Motor neuron (in vitro differentiated cells): ENCODE data around the gene TTLL11. TPM values are rescaled to one million over a fixed set of nuclear protein-coding genes. Genes with fewer than 3 reads are reported as not detected.
A peak's percentile ranks its signal among the peaks of the same experiment; 100 is the strongest.

Source experiments
- ATAC-seq, 8 experiments: fragments of 200-7000 bp; cut with Tn5 transposase; replicated peaks in 6 of 8; 2 replicates each; pipeline ENCODE4 v1.8.0; 2021; ENCODE audit warnings: mild to moderate bottlenecking in 8 of 8, moderate library complexity in 8 of 8
- H3K27ac ChIP-seq, 2 donors: fragments of 250-450 bp; sonication (Bioruptor Pico); 2 replicates each; pipeline ENCODE4 v1.9.0; 2021; ENCODE audit warnings: antibody characterized with exemption in 2 of 2, mild to moderate bottlenecking in 2 of 2, moderate library complexity in 1 of 2
- H3K4me1 ChIP-seq, 2 donors: fragments of 250-450 bp; sonication (Bioruptor Pico); replicated peaks in 1 of 2; 2 replicates each; pipeline ENCODE4 v1.6.1; 2021; ENCODE audit warnings: antibody characterized with exemption in 2 of 2, mild to moderate bottlenecking in 2 of 2, moderate library complexity in 1 of 2
- H3K4me3 ChIP-seq, 5 donors: fragments of 250-450 bp; sonication (Bioruptor Pico); 2 replicates each; pipeline ENCODE4 v1.9.0; 2021; ENCODE audit warnings: antibody characterized with exemption in 5 of 5, mild to moderate bottlenecking in 5 of 5, moderate library complexity in 4 of 5
- WGBS, 10 experiments: fragments of 450-650 bp; shearing (Covaris generic); methylation state at CpG; one replicate each; pipeline ENCODE4 v1.0.0; 2022; 5-methylcytosine and 5-hydroxymethylcytosine counted together
- in situ Hi-C, 9 experiments: fragments of 400-800 bp; cut with MboI; loops; one replicate each; pipeline ENCODE4 v1.15.0; 2021; ENCODE audit warnings: low sequenced_read_pairs in 9 of 9, low pct_unique_long_range_greater_than_20kb in 2 of 9; ENCODE audit not compliant: unreplicated experiment in 9 of 9
- total RNA-seq, 8 experiments: library from RNA; unstranded; fragments of 300-600 nt; gene quantifications; 2 replicates each; pipeline versions ENCODE4 v1.2.3 to v1.2.4, GENCODE V29; 2022

Gene TTLL11
- total RNA-seq, 8 experiments from 2014 or later, result 5.7 to 16.9 (median 11.2) TPM

DNA sequence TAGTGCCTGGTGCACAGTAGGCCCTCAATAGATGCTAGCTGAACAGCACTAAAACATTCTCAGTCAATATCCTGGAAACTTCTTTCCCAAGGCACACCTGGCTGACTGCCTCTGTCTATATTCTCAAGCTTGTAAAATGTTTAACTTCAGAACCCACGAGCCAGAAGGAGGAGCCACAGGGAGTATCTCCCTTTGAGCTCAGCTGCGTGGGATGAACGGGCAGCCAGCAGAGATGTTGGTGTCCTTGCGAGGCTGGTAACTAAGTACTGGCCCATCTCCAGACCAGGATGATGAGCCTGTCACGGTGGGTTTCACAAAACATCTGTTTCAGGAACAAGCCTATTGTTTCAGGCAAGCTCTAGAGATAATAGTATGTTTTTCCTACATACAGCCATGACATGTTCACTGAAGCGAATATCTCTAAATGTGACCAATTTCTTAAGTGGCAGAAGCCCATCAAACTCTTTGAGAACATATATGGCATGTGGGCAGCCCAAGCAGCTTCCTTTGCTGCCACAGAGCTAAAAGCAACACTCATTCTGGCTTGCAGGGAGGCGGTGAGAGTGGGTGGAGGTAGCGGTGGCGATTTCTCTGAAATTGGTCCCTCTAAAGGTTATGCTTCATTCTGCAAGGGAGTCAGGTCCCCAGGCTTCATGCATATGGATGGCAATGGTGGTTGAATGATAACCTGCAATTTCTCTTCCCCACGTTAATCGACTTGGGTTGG is 206.2 kb downstream of the TTLL11 start:
- H3K27ac ChIP-seq, result no peak overlapping the region
- in situ Hi-C loops, result no loop called here

DNA sequence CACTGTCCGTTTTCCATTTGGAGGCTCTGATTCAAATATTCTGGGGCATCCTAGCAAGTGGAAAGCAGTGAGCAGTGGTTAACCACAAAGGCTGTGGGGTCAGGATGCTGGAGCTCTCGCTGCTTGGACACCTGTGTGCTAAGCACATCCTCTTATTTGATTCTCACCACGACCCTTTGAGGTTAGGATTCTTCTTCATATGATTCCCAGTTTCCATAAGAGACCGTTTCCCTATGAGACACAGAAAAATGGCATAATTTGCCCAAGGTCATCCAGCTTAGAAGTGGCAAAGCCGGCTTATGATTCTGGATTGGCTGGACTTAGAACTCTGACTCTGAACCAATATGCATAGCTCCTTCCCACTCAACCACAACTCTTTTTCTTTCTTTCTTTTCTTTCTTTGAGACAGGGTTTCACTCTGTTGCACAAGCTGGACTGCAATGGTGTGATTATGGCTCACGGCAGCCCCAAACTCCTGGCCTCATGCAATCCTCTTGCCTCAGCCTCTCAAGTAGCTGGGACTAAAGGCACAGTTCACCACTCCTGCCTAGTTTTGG is 207.7 kb downstream of the TTLL11 start:
- in situ Hi-C loops, result no loop called here
- ATAC-seq, result peak in 1 of 8 experiments; percentile 2
- WGBS, 10 experiments, result 43 to 100% (median 70%) methylated on average over 1 to 5 of the region's 6 CpGs; no CpG with 5 or more reads in 1 of the 10 experiments
- H3K4me1 ChIP-seq, result peaks cover 66 to 75% of the 10 kb centered on the region in 2 donors
- H3K27ac ChIP-seq, result no peak overlapping the region
- no peak overlapping the region for H3K4me3 ChIP-seq

More for the DNA sequence above, 206.2 kb downstream of the TTLL11 start:
- WGBS, 10 experiments, result 50 to 92% (median 83%) methylated on average over 2 to 7 of the region's 11 CpGs; no CpG with 5 or more reads in 3 of the 10 experiments
- Histone ChIP-seq H3K4me3 (no peak overlapping the region), H3K4me1 (peaks cover 57 to 60% of the 10 kb centered on the region in 2 donors)
- ATAC-seq, result no peak

DNA sequence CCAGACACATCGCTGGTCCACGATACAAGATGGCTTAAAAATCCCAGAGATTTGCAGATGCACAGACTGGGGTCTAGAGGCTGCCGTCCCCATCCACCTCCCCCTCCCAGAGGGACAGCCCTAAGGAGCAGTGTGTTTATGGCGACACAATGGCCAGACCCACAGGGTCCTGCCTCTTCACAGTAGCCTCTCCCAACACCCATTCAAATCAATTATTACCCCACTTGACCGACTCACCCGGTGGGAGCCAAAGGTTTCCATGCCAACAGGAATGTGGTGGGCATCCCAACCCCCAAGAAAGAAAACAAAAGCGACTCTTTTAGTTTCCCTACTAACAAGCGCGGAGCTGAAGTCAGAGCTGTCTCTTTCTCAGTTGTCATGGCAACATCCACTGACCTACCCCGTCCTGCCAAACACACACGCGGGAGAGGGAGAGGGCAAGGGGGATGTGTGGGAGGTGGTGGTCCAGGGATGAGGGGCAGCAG is 209.0 kb downstream of the TTLL11 start:
- in situ Hi-C loops, result no loop called here
- H3K4me3 ChIP-seq, result peak overlapping the region in 3 of 5 donors; percentile 4 to 18 (median 9)
- WGBS, 10 experiments, result 0 to 87% (median 10%) methylated on average over 1 to 6 of the region's 12 CpGs; no CpG with 5 or more reads in 4 of the 10 experiments
- H3K27ac ChIP-seq, result peak overlapping the region; percentile 78 to 79
- ATAC-seq, result peak in 5 of 8 experiments; percentile 78 to 83 (median 80)
- peaks cover 72 to 80% of the 10 kb centered on the region in 2 donors for H3K4me1 ChIP-seq

DNA sequence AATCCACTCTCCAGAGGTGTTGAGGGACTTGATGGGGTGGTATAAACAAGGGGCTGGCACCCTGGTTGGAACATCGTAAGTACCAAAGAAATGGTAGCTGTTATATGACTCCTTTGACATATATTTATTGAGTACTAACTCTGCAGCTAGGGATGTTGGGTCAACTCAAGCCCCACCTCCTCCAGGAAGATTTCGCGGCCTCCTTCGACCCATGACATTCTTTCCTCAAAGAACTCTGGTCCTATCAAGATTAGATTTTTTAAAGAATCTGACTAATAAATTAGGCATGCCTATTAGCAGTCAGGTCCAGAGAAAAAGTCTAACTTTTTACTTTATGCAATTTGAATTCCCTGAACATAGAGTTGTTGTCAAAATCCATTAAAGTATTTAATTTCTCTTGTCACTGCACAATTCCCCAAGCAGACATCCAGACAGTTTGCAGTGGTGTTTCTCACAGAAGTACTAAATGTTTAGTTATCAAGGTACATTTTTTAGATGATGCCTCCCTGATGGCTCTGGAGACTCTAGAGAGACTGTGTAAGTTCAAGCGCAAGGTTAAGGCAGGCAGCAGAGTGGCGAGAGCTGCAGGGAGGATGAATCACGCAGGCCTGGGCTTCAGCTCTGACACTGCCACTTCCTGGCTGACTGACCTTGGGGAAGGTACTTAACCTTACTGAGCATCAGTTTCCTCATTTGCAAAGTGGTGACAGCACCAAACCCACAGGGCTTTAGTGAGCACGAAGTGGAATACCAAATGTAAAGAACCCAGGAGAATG is 209.6 kb downstream of the TTLL11 start:
- H3K4me1 ChIP-seq, result peaks cover 71 to 84% of the 10 kb centered on the region in 2 donors

DNA sequence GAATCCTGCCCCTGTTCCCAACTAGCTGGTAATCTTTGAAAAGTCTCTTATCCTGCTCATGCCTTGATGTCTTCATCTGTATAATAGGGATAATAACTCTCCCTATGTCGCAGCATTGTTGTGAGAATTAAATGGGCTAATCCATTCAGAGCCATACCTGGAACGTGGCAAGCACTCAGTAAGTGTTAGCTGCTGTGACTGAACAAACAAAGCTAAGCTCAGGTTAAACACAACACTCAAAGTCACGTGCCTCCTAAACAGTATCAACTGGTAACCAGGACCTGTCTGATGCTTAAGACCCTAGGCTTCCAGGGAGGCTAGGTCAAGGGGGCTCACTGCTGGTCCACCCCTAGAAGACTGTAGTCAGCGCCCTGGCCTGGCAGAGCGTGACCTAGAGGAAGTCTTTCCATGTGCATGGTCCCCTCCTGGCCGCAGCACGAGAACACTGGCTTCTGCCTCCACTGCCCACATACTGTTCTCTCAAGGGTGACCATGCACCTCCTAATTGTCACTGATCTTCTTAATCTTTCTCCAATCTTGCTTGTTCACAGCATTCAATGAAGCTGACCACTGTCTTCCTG is 211.1 kb downstream of the TTLL11 start:
- no peak for ATAC-seq
- Histone ChIP-seq H3K4me1 (peaks cover 66 to 76% of the 10 kb centered on the region in 2 donors), H3K4me3 (no peak overlapping the region), H3K27ac (no peak overlapping the region)
- 17 to 97% (median 68%) methylated on average over 1 to 6 of the region's 7 CpGs; no CpG with 5 or more reads in 1 of the 10 experiments for WGBS, 10 experiments
- in situ Hi-C loops, result no loop called here

More for the DNA sequence above, 209.6 kb downstream of the TTLL11 start:
- in situ Hi-C loops, result no loop called here
- peak overlapping the region; percentile 78 to 79 for H3K27ac ChIP-seq
- WGBS, 10 experiments, result 27 to 100% (median 40%) methylated on average over 1 to 8 of the region's 8 CpGs; no CpG with 5 or more reads in 3 of the 10 experiments
- peak in 5 of 8 experiments; percentile 31 to 71 (median 62) for ATAC-seq
- peak overlapping the region in 3 of 5 donors; percentile 4 to 18 (median 9) for H3K4me3 ChIP-seq

DNA sequence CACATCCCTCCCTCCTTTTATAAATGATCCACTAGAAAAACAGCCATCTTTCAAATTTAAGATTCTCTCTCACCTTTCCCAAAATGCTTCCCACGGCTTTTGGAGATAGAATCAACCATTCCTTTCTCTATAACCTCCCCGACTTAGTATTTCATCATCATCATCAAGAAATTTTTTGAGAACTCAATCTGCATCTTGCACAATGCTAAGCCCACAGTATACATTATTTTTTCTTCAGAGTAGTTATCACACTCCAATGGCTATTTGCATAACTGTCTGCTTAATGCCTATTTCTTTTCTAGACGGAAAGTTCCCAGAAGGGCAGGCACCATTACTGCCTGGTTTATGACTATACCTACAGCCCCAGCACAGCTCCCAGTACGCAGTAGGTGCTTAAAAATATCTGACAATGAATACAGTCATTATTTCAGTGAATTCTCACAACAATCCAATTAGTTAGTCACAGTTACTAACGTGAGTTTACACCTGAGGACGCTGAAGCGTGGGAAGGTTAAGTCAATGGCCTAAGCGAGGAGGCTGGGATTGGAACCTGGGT is 212.7 kb downstream of the TTLL11 start:
- Histone ChIP-seq H3K4me1 (peaks cover 68 to 69% of the 10 kb centered on the region in 2 donors), H3K4me3 (no peak overlapping the region), H3K27ac (no peak overlapping the region)
- in situ Hi-C loops, result no loop called here
- ATAC-seq, result no peak
- 0 to 100% (median 86%) methylated on average over 1 to 8 of the region's 8 CpGs for WGBS, 10 experiments

DNA sequence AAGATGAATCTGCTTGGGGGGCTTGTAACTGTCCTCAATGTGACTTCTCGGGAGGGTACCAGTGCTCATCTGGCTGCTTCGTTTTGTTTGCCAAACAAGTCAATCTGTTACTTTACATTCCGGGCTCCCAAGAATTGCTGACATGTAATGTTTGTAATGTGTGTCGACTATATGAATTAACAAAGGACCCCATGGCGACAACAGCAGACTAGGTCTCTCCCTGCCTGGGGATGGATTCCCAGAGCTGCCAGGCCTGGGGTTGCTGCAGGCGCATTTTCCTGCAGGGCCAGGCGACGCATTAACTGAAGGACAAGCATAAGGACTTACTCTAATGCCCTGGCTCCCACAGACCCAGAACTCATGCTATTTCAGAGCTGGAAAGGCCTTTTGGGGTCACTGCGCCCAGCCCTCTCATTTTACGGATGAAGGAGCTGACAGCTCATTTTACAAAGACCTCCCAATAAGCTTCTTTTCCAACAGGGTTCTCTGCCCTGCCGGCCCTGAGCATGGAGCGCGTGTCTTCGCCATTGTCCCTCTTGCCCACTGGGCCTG is 214.8 kb downstream of the TTLL11 start:
- 0 to 100% (median 43%) methylated on average over 1 to 13 of the region's 14 CpGs; no CpG with 5 or more reads in 2 of the 10 experiments for WGBS, 10 experiments
- in situ Hi-C loops, result no loop called here
- H3K27ac ChIP-seq, result peak overlapping the region in 1 of 2 donors; percentile 14

DNA sequence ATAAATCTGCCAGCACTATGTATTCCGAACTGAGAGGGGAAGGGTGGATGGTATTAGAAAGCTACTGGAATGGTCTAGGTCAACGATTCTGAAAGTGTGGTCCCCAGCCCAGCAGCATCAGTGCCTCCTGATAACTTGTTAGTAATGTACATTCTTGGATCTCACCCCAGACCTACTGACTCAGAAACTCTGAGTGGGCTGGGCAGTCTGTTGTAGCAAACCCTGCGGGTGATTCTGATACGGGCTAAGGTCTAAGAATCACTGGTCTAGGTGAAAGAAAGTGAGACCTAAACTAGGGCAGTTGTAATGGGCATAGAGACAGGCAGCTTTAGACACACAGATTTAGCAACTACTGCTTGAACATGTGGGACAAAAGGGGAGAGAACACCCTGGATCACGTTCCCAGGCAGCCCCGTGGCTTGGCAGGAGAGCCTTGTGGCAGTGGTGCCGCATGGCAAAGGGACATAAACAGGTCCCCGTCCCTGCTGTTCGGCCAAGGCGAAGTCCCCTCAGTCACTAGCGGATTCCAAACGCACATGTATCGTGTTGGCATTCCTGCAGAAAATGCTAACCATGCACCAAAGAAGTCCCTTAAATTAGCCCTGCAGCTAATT is 216.3 kb downstream of the TTLL11 start:
- H3K4me3 ChIP-seq, result no peak overlapping the region
- ATAC-seq, result peak in 4 of 8 experiments; percentile 30 to 97 (median 85)
- H3K27ac ChIP-seq, result no peak overlapping the region
- in situ Hi-C loops, result no loop called here
- 60 to 100% (median 81%) methylated on average over 1 to 11 of the region's 13 CpGs; no CpG with 5 or more reads in 1 of the 10 experiments for WGBS, 10 experiments
- H3K4me1 ChIP-seq, result peaks cover 42 to 43% of the 10 kb centered on the region in 2 donors

More for the DNA sequence above, 214.8 kb downstream of the TTLL11 start:
- H3K4me1 ChIP-seq, result peaks cover 56 to 59% of the 10 kb centered on the region in 2 donors
- H3K4me3 ChIP-seq, result no peak overlapping the region
- ATAC-seq, result peak in 5 of 8 experiments; percentile 50 to 80 (median 70)

DNA sequence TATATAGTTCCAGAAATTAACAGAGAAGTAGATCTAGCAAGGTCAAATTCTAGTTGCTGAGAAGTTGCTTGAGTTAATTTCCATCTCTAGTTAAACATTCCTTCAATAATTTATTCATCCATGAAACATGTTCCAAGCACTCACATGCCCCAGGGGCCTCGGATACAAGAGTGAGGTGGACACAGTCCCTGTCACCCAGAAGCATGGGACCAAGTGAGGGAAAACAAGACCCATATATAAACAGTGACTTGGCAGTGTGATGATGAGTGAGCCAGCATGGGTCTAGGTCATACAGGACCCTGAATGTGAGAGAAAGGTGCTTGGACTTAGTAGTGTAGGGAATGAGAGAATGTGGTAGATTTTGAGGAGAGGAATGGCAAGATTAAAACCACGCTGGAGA is 216.9 kb downstream of the TTLL11 start:
- peak in 3 of 8 experiments; percentile 78 to 89 (median 86) for ATAC-seq
- Histone ChIP-seq H3K4me1 (peaks cover 38 to 39% of the 10 kb centered on the region in 2 donors), H3K4me3 (no peak overlapping the region), H3K27ac (no peak overlapping the region)
- in situ Hi-C loops, result no loop called here
- 17 to 100% (median 77%) methylated on average over 1 to 2 of the region's 2 CpGs; no CpG with 5 or more reads in 2 of the 10 experiments for WGBS, 10 experiments

DNA sequence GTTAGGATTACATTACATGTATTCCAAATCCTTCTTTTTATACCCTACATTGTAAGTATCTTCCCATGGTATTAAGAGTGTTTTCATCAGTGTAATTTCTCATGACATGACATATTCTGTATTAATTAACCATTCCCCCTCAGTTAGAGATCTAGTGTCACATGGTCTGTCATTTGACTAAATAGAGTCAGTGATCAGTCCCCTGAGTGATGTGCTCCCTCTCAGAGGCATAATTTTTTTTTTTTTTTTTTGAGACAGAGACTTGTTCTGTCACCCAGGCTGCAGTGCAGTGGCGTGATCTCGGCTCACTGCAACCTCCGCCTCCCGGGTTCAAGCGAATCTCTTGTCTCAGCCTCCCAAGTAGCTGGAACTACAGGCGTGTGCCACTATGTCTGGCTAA is 218.6 kb downstream of the TTLL11 start:
- in situ Hi-C loops, result loop anchor here in 1 of 9 experiments (25.0 kb wide), 1 partner anchor 337 kb away; no protein-coding TSS in a partner anchor
- no peak overlapping the region for H3K27ac ChIP-seq
- peaks cover 25 to 27% of the 10 kb centered on the region in 2 donors for H3K4me1 ChIP-seq
- WGBS, 10 experiments, result 93 to 100% (median 96%) methylated on average over 3 to 6 of the region's 6 CpGs; no CpG with 5 or more reads in 2 of the 10 experiments
- no peak overlapping the region for H3K4me3 ChIP-seq
- ATAC-seq, result peak in 5 of 8 experiments; percentile 44 to 56 (median 49)

DNA sequence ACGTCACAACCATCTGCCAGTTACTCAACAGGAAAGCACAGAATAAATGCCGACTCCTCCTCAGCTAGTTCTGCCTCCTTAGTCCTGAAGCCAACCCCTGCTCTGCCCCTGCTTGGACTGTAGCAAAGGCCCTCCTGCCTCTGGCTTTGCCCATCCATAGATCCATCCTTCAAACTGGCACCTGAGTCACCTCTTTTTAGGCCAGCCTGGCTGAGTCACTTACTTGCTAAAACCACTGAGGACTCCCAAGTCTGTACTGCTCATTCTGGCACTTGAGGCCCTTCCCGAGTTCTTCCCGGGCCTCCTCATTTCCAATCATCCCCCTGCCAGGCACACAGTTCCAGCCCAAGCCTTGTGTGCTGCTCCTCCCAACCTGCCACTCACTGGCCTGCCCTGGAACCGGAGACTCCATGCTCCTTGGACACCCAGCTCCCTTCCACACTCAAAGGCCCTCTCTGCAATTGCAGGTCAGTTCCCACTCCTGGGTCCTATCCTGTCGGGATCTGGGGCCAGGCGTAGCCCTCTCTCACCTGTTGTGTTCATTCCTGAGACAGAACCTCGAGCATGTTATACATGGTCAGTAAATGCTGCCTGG is 221.6 kb downstream of the TTLL11 start:
- ATAC-seq, result peak in 2 of 8 experiments; percentile 16 to 32
- in situ Hi-C loops, result loop anchor here in 1 of 9 experiments (25.0 kb wide), 1 partner anchor 334 kb away; no protein-coding TSS in a partner anchor

More for the DNA sequence above, 221.6 kb downstream of the TTLL11 start:
- WGBS, 10 experiments, result 8 to 100% (median 64%) methylated on average over 1 to 5 of the region's 8 CpGs
- Histone ChIP-seq H3K4me1 (peaks cover 12% of the 10 kb centered on the region in 2 donors), H3K4me3 (no peak overlapping the region), H3K27ac (no peak overlapping the region)
